ENCODE measurements around the gene ZNF670. TPM values are rescaled to one million over a fixed set of nuclear protein-coding genes. Genes with fewer than 3 reads are reported as not detected.

Gene ZNF670
- total and polyA plus RNA-seq, 9 of the 15 experiments (the other 6 are each of a cell fraction or from before 2014, with no cell fraction given), result 7.1 to 23.4 (median 11.8) TPM

GRCh38 chr1:247078258-247079140 is at the start of gene ZNF670 (continued):
- TF ChIP-seq AFF1 (IDR thresholded peaks at IDR 0.05; ENCODE audit: low read depth in 1 of 2, partially characterized antibody in 2 of 2) (peak in 1 of 2 experiments; percentile 74), ZNF277 (CRISPR knock-in tag; IDR thresholded peaks at IDR 0.05; ENCODE audit: borderline replicate concordance) (no peak), TCF3 (CRISPR knock-in tag; IDR thresholded peaks at IDR 0.05) (peak; percentile 29; the same call in 1 of the 2 replicates), U2AF1 (optimal IDR thresholded peaks at IDR 0.05; ENCODE audit: low read depth, low read length) (no peak), ZNF586 (CRISPR knock-in tag; conservative IDR thresholded peaks at IDR 0.05) (no peak), E2F6 (IDR thresholded peaks at IDR 0.05; ENCODE audit: borderline replicate concordance in 1 of 2, extremely low read depth in 1 of 2, insufficient read depth in 1 of 2, insufficient read length in 1 of 2, low read depth in 1 of 2, low read length in 1 of 2, poor library complexity in 1 of 2, severe bottlenecking in 1 of 2) (peak; percentile 58 to 61), NR3C1 (CRISPR knock-in tag; IDR thresholded peaks at IDR 0.05) (no peak), SMAD2 (IDR thresholded peaks at IDR 0.05; ENCODE audit: low read depth, low read length) (no peak), EHMT2 (IDR thresholded peaks at IDR 0.05) (no peak), NUFIP1 (IDR thresholded peaks at IDR 0.05; ENCODE audit: partially characterized antibody) (no peak), ZMIZ1 (IDR thresholded peaks at IDR 0.05; ENCODE audit: low read depth in 2 of 2, low read length in 2 of 2) (no peak), POU5F1 (IDR thresholded peaks at IDR 0.05; ENCODE audit: borderline replicate concordance, low read depth, low read length, partially characterized antibody) (no peak), ZNF766 (CRISPR knock-in tag; conservative IDR thresholded peaks at IDR 0.05) (no peak), KDM4B (IDR thresholded peaks at IDR 0.05; ENCODE audit: borderline replicate concordance in 2 of 2, low read depth in 1 of 2) (peak in 1 of 2 experiments; percentile 48; a peak in 1 of 4 replicates), CTBP1 (IDR thresholded peaks at IDR 0.05; ENCODE audit: borderline replicate concordance) (peak; percentile 93)

All from K562 (cell line).